HG02642 (cell line): Measurements from ENCODE around the gene PDCL3.
A peak's percentile ranks its signal among the peaks of the same experiment; 100 is the strongest.

Experiments
- ATAC-seq: cut with Tn5 transposase; IDR thresholded peaks from one replicate; pipeline ENCODE4 v1.9.1; 2021; ENCODE audit warnings: mild to moderate bottlenecking; ENCODE audit not compliant: unreplicated experiment, poor library complexity

PDCL3 gene

GRCh38 chr2:100562613-100563406 is at the start of gene PDCL3:
Gene PDCL3, plus strand, starts transcription at chr2:100562993. Its CDS starts 75 bp downstream, at chr2:100563068.
- peak; percentile 95 for ATAC-seq

GRCh38 chr2:100513650-100514049 is 49.1 kb upstream of the PDCL3 start:
- no peak for ATAC-seq

GRCh38 chr2:100517556-100517955 is 45.2 kb upstream of the PDCL3 start:
- ATAC-seq: no peak

GRCh38 chr2:100518801-100519200 is 44.0 kb upstream of the PDCL3 start:
- ATAC-seq: no peak

- ATAC-seq: no peak
Observed at GRCh38 chr2:100520224-100520623, 42.6 kb upstream of the PDCL3 start.

GRCh38 chr2:100522430-100522829 is 40.4 kb upstream of the PDCL3 start:
- ATAC-seq: no peak

GRCh38 chr2:100524331-100524730 is 38.5 kb upstream of the PDCL3 start:
- ATAC-seq: no peak

GRCh38 chr2:100526868-100527267 is 35.9 kb upstream of the PDCL3 start:
- no peak for ATAC-seq

GRCh38 chr2:100527440-100528015 is 35.3 kb upstream of the PDCL3 start:
- ATAC-seq: no peak

- ATAC-seq: no peak
Observed at GRCh38 chr2:100529176-100529575, 33.6 kb upstream of the PDCL3 start.

- ATAC-seq: no peak
Observed at GRCh38 chr2:100529900-100530299, 32.9 kb upstream of the PDCL3 start.

GRCh38 chr2:100535855-100536254 is 26.9 kb upstream of the PDCL3 start:
- no peak for ATAC-seq

- no peak for ATAC-seq
Observed at GRCh38 chr2:100537918-100538317, 24.9 kb upstream of the PDCL3 start.

- ATAC-seq: no peak
Observed at GRCh38 chr2:100539221-100539620, 23.6 kb upstream of the PDCL3 start.

GRCh38 chr2:100541404-100541803 is 21.4 kb upstream of the PDCL3 start:
- no peak for ATAC-seq

GRCh38 chr2:100542418-100542817 is 20.4 kb upstream of the PDCL3 start:
- no peak for ATAC-seq

GRCh38 chr2:100544911-100545596 is 17.7 kb upstream of the PDCL3 start:
- no peak for ATAC-seq

GRCh38 chr2:100546469-100546868 is 16.3 kb upstream of the PDCL3 start:
- ATAC-seq: no peak

GRCh38 chr2:100548771-100549170 is 14.0 kb upstream of the PDCL3 start:
- no peak for ATAC-seq

- ATAC-seq: no peak
Observed at GRCh38 chr2:100551303-100551702, 11.5 kb upstream of the PDCL3 start.

GRCh38 chr2:100554798-100555407 is 7.9 kb upstream of the PDCL3 start:
- no peak for ATAC-seq
